ELF-1 (cell line): ENCODE measurements around the gene TP53AIP1.
A peak's percentile ranks its signal among the peaks of the same experiment; 100 is the strongest.

Experiments
- DNase-seq: peaks from one replicate; pipeline ENCODE4 v3.0.0-alpha.2; 2016; ENCODE audit warnings: low read depth, low spot score

TP53AIP1 gene

GRCh38 chr11:128943428-128943976 is 831 bp upstream of the TP53AIP1 start:
- DNase-seq = no peak

DNA sequence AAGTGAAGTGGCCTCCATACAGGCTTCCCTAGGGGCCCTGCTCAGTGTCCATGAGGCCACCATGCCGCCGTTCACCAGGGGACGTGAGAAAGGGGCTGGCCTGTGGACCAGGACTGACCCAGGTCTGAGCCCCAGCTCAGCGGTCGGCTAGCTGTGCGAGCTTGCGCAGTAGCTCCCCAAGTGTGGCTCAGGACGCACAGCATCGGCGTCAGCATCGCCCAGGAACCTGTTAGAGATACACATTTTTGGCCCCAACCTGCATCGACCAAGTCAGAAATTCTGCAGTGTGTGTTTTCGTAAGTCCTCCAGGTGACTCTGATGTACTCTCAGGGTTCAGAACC is 429 bp downstream of the TP53AIP1 start:
- DNase-seq = no peak

DNA sequence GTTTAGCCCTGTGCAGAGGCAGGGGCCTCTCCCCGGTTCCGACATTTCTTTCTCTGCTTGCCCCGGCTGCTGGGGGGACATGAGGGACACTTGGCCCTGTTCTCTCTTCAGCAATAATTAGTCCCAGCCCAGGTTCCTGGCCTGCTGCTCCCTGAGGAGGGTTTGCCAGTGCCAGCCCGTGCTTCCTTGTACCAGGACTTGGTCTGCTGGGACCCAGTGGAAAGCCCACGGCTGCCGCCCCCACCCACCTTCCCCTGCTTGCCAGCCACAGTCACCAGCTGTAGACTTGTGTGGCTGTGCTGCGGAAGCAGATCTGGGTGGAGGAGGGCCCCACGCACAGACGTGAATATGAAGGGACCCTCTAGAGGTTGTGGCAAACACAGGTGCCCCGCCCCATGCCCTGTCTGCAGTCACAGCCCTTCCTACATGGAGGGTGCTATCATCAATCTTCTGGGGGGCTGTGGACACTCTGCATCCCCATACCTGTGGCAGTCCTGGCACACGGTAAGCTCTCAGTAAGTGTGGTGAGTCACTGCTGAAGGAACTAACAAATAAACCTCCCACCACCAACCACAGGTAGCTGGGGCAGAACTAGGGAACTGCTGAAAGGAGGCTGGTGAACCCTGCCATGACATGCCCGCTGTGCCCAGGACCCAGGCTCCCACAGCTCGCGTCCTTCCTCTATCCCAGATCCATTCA is 949 bp downstream of the TP53AIP1 start:
- no peak for DNase-seq

GRCh38 chr11:128941110-128941509 is 1.6 kb downstream of the TP53AIP1 start:
- no peak for DNase-seq

- DNase-seq = no peak
Measured at GRCh38 chr11:128940603-128941002, 2.1 kb downstream of the TP53AIP1 start.

DNA sequence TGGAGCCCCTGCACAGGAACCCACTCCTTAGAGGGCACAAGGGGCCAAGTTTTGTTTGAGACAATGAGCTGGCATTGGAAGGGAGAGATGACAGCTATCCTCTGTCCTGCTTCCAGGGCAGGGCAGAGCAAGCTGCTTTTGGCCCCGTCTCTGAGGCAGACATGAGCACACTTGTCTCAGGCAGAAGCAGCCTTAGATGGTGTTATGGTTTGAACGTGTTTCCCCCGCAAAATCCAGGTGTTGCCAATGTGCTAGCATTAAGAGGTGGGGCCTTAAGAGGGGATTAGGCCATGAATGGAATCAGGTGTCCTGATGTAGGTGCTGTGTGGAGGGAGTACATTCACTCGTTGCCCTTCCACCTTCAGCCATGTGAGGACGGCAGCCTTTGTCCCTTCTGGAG is 2.5 kb downstream of the TP53AIP1 start:
- no peak for DNase-seq

GRCh38 chr11:128939591-128939990 is 3.1 kb downstream of the TP53AIP1 start:
- DNase-seq = no peak

DNA sequence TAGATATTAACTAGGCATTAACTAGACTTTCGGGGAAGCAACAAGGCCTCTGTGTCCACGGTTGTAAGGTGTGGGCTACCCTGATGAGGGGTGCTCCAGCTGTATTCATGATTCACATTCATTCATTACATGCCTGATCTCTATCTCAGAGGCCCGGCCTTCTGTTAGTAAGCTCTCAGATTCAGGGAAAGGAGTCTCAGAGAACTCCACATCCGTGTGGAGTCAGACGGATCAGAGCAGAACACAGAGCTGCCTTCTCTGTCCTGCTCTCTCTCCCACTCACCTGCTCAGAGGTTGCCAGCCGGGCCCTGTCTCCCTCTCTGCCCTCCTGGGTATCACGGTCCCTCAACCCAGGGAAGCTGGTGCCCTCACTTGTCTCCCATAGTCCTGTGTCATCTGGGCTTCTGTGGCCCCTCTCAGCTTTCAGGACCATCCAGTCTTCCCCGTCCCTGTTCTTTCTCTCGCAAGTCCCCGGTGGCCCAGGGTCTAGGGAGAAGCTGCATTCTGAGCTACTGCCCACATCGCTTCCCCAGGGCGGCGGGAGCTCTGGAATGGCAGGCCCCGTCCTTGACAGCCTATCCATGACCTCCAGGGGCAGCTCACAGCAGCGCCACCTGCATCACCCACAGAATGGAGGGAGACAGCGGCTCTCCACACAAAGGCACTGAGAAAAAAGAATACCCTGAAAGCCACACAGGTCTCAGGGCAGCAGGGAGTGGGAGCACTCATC is 4.3 kb downstream of the TP53AIP1 start:
- DNase-seq = no peak

DNA sequence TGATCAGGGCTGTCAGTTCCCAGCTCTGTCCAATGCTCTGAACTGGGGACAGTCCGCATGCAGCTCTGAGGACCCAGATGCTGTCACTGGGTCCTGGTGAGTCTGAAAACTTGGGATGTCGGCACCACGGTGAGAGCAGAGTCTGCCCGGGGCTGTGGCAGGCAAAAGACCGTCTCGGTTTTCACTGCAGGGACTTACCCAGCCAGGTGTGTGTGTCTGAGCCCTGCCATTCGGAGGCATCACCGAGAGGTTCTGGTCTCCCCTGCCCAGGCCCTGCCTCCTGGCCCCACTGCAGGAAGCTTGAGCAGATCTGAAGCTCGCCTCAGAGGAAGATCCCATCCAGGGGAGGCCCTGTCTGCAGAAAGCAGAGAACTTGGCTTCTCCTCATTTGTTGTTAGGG is 5.2 kb downstream of the TP53AIP1 start:
- no peak for DNase-seq

GRCh38 chr11:128936606-128937251 is 5.9 kb downstream of the TP53AIP1 start:
- peak; percentile 70 for DNase-seq

DNA sequence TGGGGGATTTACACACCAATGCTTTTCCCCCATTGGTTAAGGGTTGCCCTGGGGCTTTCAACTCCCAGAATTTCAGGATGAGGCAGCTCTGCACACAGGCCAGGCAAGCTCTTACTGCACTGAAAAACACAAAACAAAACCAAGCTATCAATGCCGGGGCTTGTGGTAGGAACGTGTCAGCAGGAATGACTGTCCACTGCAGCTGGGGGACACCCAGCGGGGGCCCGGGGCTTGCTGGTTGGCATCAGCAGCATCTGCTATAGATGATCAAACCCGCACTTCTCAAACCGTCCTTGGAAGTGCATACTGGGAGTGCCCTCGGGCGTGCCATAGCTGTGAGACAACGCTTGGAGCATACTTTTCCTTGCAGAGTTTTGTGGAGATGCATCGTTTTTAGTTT is 7.7 kb downstream of the TP53AIP1 start:
- DNase-seq = no peak

GRCh38 chr11:128934351-128934750 is 8.3 kb downstream of the TP53AIP1 start:
- no peak for DNase-seq

DNA sequence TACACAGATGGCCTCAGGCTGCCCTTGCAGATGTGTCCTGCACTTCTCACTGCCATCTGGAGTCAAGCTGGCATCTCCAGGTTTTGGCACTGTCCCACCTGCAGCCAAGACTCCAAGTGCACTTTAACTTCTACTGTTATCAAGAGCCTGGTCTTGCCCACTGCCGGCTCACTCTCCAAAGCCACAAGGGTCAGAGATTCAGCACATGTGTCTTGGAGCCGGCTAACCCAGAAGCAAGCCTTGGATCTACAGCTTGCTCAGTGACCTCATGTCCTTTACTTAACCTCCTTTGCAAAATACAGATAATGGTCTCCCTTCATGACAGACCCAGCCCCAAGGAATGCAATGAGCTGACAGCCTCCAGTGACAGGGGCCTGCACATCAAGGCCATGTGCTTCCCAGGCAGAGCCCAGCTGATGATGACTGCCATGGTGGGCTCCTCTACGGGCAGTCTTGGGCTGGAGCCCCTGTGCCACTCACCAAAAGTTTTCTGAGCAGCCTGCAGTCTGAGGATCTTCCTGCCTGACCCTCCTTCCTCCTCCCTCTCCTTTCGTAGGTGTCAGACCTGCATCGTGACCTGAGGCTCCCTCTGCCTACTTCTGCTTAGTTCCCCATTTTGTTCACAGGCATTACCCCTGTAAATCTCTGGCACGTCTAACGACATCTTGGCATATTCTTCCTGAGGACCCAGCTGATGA is 9.0 kb downstream of the TP53AIP1 start:
- DNase-seq = no peak

GRCh38 chr11:128931668-128932067 is 11.0 kb downstream of the TP53AIP1 start:
- peak; percentile 18 for DNase-seq

DNA sequence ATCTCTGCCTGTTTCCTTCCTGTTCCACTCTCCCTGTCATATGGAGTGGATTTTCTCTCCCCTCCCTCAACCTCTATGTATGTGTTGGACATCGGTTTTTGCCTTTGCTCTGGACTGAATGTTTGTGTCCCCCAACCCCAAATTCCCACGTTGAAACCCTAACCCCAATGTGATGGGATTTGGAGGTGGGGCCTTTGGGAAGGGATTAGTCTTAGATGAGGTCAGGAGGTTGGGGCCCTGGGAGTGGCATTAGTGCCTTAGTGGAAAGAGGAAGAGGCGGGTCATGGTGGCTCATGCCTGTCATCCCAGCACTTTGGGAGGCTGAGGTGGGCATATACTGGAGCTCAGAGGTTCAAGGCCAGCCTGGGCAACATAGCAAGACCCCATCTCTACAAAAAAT is 11.6 kb downstream of the TP53AIP1 start:
- DNase-seq = no peak

DNA sequence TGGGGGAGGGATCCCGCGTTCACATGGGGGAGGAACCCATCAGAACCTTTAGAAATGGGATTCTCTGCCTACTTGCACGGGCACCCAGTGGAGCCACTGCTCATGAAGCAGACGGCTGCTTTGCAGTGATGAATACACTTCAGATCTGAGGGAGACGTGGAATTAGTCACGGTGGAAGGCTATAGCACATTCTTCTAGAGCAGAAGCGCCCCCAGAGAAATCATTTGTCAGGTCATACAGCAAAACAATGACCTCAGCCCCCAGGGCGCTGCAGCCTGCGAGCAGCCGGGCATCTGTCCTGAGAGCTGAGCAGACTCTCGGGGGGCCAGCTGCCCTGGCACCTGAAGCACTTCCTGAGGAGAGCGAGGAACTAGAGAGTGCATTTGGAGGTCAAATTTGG is 12.7 kb downstream of the TP53AIP1 start:
- peak; percentile 62 for DNase-seq

- peak; percentile 46 for DNase-seq
Measured at GRCh38 chr11:128929468-128929867, 13.2 kb downstream of the TP53AIP1 start.

DNA sequence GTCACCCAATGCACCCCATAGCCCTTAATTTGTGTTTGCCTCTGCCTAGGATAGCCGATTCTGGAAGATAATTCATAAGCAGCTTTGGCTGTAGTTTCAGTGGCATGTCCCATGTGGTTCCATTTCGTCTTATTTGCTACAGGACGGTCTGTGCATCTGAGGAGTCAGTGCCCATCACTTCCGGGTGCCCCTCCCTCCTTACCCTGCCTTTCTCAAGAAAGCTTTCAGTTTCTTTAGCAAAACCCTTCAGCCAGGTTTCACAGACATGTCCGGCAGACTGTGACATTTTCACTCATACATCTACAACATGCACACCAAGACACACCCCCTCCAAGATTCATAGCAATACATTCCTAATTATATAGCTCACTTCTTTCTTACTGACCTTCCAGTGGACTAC is 14.3 kb downstream of the TP53AIP1 start:
- no peak for DNase-seq

GRCh38 chr11:128927683-128928336 is 14.9 kb downstream of the TP53AIP1 start:
- DNase-seq = no peak

- no peak for DNase-seq
Measured at GRCh38 chr11:128927108-128927461, 15.6 kb downstream of the TP53AIP1 start.

- no peak for DNase-seq
Measured at GRCh38 chr11:128926437-128927107, 16.1 kb downstream of the TP53AIP1 start.
